Endometrial microvascular endothelial cells (primary cell): ENCODE data around the gene BCLAF1. TPM values are rescaled to one million over a fixed set of nuclear protein-coding genes. Genes with fewer than 3 reads are reported as not detected.
"Not testable (repeated sequence)": the region's sequence is repeated elsewhere in the genome, so short reads cannot be mapped to it uniquely, and the experiment has no call there.

Experiments
- in situ Hi-C: cut with HindIII; loops from 2 replicates; pipeline ENCODE4 v1.10.0; 2017; ENCODE audit warnings: low sequenced_read_pairs, low pct_unique_long_range_greater_than_20kb; ENCODE audit errors: inconsistent ontology term
- total RNA-seq: library from RNA; depleted of rRNA; stranded (reverse); fragments of >200 nt; gene quantifications from one replicate; pipeline ENCODE4 v1.2.3, GENCODE V29; 2015; ENCODE audit errors: inconsistent ontology term

The BCLAF1 gene
- total RNA-seq, 1 donor from 2014 or later, result 86.4 TPM

DNA sequence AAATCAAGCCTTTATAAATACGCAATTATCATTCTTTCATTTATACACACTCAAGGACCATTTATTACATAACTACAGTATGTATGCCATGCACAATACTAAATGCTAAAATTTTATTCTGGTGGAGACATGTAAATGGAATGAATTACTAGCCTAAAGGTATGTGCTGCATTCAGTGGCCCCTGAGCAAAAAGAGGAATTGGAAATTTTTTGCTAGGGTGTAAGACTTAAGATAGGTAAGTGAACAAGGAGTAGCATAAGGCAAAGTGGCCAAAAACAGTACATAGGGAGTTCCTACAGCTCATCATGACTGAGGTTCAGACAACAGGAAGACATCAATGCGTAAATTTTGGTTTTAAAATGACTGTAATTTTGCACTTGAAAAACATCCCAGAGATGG, 37.2 kb downstream of the BCLAF1 start:
- in situ Hi-C loops, result no loop called here

DNA sequence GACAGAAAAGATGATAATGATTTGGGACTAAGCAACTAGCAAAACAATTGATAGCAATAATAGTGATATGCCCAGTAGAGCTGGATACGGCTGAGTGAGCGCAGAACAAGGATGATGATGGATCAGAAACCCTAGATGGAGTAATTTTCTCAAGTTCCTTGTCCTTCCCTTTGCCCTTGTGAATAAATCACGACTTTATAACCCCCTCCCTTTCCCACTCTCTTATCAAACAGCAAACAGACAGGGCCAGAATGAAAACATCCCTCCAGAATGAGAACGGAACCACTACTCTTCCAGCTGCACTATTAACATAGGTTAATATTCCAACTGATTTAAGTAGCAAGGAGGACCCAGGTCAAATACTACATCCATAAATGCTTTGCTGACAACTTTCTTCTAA, 38.3 kb downstream of the BCLAF1 start:
- in situ Hi-C loops, result no loop called here

DNA sequence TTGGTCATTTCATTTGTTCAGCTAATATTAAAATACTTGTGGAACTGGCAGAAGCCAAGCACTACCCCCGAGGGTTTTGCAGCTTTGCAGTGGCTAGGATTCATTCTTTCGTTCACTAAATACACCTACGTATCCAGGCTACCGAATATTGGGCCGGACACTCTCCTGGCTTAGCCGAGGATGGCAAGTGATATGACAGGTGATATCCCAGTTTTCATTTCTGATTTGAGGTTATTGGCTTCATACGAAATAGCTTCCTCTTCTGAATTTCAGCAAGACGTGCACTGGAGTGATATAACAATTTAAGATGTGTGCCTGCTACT, 39.0 kb downstream of the BCLAF1 start:
- in situ Hi-C loops, result no loop called here

DNA sequence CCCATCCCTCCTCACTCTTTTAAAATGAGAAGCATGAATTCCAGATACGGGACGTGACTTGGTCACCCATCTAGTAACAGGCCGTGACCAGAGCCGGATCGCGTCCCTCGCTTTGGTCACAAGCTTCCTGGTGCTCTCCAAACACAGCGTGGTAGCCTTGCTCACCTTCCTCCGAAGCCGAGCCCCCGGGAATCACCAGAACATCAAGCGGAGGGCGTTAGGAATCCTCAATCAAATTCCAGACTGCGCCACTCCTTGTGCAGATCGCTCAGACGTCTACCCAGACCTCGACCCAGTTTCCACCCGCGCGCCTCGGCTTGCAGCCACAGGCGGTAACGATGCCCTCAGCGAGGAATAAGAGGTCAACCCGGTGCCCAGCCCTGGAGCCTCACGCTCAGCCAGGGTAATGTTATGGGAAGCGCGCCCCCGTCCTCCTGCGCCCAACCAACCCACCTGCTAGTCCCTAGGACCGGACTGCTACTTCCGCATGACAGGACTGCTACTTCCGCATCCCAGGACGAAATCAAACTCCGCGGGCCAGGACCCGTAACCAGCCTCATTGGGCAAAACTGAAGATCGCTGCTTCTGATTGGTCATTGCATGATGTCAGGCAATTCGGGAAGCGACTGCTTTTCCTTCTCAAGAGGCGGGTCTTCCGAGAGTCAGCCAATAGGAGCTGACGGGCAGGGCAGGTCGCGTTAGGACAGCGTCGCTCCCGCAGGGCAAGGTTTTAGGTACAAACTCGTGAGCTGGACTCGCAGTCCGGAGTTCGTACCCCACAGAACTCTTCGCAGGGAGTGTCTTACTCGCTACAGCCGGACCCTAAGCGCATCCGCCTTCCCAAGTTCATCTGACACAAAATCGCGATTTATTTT, 39.6 kb downstream of the BCLAF1 start, which contains the start of gene MTFR2:
MTFR2 (minus strand) TSS at position 501 of the 875 bp plus-strand sequence. CDS start 1,212 bp downstream, outside the sequence.
- in situ Hi-C loops, result no loop called here

DNA sequence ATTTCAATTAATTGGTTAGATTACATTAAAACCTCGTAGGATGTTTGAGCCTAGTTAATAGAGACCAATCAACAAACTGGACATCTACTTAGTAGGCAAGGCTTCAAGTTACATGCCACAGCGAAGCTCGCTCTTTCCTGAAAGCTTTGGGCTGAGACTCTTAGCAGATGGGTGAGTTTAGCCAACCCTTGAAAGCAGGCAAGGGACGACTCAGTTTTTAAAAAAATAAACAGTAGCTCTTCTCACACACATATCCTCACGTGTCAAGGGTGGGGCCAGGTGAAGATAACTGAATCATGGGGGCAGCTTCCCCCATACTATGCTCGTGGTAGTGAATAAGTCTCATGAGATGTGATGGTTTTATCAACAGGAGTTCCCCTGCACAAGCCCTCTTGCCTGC, 40.3 kb downstream of the BCLAF1 start:
- in situ Hi-C loops, result no loop called here

DNA sequence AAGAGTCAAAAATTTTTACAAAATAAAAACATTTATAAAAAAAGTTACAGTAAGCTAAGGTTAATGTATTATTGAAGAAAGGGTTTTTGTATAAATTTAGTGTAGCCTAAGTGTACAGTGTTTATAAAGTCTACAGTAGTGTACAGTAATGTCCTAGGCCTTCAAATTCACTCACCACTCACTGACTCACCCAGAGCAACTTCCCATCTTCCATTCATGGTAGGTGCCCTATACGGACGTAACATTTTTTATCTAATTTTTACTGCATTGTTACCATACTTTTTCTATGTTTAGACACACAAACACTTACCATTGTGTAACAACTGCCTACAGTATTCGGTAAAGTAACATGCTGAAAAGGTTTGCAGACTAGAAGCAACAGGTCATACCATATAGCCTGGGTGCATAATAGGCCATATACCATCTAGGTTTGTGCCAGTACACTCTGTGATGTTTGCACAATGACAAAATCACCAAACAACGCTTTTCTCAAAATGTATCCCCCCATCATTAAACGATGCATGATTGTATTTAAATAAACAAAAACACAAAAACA, 45.5 kb downstream of the BCLAF1 start:
- in situ Hi-C loops, result no loop called here

DNA sequence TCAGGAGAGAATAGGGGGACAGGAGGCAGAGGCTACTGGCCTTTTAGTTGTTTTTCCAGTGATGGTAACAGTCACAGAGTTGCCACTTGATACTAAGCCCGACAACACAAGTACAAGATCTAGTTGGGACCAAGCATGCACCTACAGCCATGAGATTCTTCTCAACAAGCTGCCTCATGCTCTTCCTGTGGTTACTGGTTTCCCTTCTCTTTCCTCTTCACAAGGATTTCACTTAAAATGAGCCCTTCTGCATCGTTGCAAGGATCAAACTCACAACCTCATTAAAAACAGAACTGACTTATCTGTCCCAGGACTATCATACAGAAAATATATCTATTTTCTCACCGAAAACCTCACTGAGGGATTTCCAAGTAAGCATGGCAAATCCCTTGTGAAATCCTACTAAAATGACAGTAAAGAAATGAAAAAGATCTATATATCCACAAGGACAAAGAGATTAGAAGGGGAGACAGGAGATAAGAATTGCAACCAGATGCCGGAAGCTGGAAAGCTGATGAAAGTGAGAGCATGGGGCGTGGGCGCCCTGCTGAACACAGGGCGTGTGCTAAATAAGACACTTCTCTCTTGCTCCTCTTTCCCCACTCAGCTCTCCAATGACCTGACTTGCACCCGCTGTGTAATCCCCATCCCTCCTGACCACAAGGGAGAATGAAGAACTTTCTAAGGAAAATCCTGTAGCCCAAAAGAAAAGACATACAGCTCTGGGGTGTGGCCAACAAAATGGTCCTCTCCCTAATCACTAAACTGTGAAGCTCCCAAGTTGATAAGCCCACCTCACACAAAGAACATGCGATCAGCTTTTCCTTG, 53.0 kb downstream of the BCLAF1 start:
- in situ Hi-C loops, result no loop called here

DNA sequence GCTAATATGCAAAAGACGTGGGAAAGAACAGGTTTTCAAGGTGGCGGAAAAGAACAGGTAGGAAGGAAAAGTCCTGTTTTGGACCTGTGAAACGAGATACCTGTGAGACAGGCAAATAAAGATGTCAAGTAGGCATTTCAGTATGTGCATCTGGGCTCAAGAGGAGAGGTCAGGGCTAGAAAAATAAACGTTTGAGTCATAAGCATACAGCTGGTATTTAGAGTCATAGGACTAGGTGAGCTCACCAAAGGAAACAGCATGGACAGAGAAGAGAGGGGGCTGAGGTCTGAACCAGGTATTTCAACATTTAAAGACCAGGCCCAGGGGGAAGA, 54.4 kb downstream of the BCLAF1 start:
- in situ Hi-C loops, result no loop called here

DNA sequence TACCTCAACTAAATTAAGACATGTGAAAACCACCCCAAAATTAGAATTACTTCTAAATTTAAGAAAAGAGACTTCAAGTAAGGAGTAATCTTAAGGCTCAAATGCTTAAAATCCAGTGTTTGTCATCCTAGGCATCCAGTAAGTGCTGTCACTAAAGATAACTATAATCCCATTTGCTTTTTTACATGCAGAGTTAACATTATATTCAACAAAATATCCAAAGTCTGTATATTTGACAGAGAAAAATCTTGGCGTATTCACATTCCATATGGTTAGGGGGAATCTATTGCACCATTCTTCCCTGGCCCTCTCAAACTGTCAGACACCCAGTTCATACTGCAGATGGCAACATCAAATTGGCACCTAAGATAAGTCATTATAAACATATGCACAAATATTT, 56.9 kb downstream of the BCLAF1 start:
- in situ Hi-C loops, result no loop called here

DNA sequence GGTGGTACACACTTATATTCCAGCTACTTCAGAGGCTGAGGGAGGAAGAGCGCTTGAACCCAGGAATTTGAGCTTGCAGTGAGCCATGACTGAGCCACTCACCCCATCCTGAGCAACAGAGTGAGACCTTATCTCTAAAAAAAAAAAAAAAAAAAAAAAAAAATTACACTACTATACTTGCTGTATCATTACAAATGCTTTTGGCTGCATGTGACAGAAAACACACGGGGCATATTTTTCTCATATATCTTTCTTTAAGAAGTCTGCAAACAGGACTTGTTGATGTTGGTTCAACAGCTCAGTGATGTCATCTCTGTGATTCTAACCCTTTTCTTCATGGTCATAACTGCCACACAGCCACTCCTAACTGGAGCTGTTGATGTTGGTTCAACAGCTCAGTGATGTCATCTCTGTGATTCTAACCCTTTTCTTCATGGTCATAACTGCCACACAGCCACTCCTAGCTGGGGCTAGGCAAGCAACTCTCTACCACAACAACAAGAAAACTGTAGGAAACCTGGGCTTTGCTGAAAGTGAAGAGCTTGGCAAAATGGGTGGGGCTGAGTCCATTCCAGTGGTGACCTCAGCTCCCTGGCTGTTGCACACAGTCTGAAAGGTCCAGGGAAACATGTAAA, 59.3 kb downstream of the BCLAF1 start:
- in situ Hi-C loops, result no loop called here

DNA sequence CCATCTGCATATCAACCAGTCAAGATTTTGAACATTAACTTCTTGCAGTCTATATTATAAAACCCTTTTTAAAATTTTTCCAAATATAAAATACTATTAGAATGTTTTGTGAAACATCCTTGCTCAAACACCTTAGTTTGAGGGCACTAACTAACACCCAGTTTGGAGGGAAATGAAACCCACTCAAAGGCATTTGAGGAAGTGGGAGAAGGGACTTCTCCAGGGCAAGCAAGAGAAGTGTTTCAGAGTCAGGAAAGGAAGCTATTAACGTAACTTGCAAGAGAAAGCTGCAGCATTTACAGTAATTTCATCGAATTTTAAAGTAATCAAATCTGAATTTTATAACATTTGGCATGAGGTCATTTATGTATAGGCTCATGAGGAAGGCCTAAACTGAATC, 60.8 kb downstream of the BCLAF1 start:
- in situ Hi-C loops, result no loop called here

DNA sequence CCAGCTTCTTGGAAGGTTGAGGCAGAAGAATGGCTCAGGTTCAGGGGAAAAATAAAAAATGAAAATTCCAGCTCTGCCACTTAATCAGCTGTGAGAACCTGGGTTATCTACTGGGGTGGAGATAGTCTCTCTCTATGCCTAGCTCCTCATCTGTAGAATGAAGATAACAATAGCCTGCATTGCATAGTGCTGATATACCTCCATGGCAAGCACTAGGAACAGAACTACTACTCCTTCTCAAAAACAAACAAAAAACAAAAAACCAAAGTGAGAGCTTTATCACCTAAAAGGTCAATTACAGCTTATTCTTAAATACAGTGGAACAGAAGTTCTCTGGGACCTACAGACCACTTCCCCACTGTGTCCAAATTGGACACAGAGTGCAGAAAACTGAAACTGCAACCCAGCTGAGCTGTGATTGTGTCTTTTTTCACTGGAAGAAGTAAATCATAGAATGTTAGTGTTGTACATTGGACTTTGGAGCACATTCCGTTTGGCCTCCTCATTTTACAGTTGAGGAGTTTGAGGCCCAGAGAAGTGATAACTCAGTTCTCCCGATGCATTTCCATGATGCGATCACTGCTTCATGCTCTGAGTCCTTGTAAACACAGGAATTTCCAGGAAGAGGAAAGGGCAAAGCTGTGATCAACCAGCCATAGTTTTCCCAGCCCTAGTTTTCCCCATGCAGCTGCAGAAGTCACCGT, 62.8 kb downstream of the BCLAF1 start:
- in situ Hi-C loops, result no loop called here

DNA sequence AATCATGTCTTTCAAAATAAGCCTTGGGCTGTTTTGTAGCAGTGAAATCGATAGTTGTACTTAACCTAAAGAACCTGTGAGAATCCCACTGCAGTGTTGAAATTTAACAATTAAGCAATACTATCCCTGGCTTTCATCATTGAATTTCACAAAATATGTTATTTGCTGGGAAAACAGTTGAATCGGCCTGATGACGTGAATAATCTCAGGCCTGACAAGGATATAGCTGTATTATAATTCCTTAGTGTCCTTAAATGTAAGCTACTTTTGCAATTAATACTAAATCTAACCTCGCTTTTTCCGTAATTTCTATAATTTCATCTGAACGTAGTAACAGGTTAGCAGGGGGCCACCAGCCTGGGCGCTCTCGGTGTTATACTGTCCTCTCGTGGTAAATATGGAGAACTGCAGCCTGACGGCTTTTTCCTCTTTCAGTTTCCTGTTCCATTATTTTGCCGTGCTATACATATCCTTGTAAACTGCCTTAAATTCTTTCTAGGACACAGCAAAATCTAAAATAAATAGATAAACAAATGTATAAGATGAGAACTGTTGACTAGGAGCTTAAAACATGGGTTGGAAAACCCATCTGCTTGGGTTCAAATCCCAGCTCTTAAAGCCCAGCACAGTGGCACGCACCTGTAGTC, 63.5 kb downstream of the BCLAF1 start:
- in situ Hi-C loops, result no loop called here

DNA sequence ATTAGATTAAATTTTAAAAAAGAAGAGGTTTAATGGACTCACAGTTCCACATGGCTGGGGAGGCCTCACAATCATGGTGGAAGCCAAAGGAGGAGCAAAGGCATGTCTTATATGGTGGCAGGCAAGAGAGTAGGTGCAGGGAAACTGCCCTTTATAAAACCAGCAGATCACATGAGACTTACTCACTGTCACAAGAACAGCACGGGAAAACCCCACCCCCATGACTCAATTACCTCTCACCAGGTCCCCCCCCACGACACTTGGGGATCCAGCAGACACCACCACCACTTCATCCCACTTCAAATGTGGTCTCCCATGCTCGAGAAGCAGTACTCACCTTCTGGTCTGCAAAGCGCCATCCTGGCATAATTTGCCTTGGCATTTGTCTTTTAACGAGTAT, 64.2 kb downstream of the BCLAF1 start:
- in situ Hi-C loops, result no loop called here

DNA sequence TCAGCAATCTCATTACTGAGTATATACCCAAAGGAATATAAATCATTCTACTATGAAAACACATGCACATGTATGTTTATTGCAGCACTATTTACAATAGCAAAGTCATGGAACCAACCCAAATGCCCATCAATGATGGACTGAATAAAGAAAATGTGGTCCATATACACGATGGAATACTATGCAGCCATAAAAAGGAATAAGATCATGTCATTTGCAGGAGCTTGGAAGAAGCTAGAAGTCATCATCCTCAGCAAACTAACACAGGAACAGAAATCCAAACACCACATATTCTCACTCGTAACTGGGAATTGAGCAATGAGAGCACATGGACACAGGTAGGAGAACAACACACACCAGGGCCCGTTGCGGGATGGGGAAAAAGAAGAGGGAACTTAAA, 64.7 kb downstream of the BCLAF1 start:
- in situ Hi-C loops, result not testable (repeated sequence)

DNA sequence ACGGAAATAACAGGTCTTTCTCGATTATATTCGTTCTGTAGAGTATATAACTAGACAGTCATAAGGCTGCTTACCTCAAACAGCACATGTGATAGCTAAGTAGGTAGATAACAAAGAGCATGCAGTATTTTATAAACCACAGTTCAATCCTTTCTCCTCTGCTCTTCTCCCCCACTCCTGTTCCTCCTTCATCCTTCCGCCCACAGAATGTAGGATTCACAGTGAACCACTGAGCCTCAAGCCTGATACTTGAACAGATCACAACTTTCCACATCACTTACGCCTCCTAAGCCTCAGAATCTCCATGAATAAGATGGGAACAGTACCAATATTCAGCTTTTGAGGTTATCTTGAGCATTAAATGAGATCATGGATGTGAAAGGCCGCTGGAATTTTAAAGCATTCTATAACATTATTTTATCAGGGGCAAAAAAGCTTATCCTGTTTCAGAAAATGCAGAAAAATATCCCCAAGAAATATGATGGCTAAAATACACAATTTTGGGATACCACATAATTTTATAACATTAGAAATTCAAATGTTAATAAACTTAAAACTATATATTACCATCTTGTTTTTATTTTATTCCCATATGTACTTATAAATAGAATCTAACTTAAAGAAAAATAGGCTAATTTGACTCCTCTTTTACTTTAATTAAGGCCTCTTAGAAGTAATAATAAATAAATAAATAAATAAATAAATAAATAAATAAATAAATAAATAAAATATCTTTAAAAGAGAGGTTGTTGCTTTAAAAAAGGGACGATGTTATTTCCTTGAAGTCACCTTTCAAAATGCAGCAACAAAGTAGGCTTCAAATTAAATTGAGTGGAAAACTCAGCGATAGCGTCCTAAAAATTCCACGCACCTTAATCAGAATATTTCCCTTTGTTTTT, 72.9 kb downstream of the BCLAF1 start:
- in situ Hi-C loops, result no loop called here

DNA sequence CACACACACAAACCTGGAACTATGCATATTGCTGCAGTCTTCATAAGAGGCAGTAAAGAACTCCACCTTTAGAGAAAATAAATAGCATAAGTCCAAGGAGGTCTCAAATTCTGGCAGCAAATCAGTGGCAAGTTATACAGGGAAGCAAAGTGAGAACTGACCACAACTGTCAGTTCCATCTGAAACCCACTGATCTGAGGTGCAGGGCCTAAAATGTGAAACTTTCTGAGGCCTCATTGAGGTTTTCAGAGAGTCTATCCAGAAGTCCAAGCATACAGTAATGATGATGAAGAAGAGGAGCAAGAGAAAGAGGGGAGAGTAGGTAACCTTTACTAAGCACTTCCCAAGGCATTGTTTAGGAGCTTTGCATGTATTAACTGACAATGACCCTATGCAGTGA, 75.8 kb downstream of the BCLAF1 start:
- in situ Hi-C loops, result no loop called here
